ENCODE results near the gene SPSB4. TPM values are rescaled to one million over a fixed set of nuclear protein-coding genes. Genes with fewer than 3 reads are reported as not detected.

Gene SPSB4
- total and polyA plus RNA-seq, 10 of the 15 experiments (the other 5 are each of a cell fraction or from before 2014, with no cell fraction given), result not detected

DNA sequence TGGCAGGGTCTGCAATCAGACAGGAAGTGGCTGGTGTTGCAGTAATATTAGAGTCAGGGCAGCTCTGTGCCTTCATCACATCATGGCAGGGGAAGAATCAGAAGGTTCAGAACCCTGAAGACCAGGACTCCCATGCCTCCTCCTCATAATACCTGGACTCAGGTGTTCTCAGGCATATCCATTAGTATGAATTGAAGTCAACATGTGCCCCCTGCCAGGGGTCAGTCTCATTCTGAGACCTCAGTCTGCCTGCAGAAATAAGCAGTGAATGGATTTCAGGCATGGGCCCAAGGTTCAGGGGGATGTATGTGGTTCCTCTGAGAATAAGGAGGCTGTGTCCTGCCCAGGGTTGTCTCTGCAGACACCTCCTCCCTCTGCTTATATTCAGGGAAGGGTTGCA lies 74.2 kb downstream of the SPSB4 start:
- BruUV-seq (replicated peaks), result no TSS peak
- H2AFZ ChIP-seq (ENCODE audit: control insufficient read depth, low read depth, low read length), result no peak overlapping the region
- H3K4me1 ChIP-seq (ENCODE audit: control insufficient read depth, insufficient read depth, low read length), result no peaks in the 10 kb centered on the region
- no peaks in the 10 kb centered on the region for H3K9me3 ChIP-seq (replicated peaks; ENCODE audit: control insufficient read depth, insufficient read depth, low read length)
- no peak overlapping the region for H3K27ac ChIP-seq (ENCODE audit: control insufficient read depth, insufficient read depth)
- CTCF ChIA-PET, result interaction anchor here (1.1 kb wide), 1 partner anchor 10 kb away, joined by 3 read pairs; no protein-coding TSS in a partner anchor
- ATAC-seq, result no peak
- no peak for DNase-seq (ENCODE audit: low read depth, low spot score)
- RAD21 ChIA-PET (ENCODE audit: unreplicated experiment), result no interaction called here
- no peaks in the 10 kb centered on the region for H3K79me2 ChIP-seq (ENCODE audit: control insufficient read depth, insufficient read depth, low read length)
- in situ Hi-C loops (cut with MboI) (no loop called here), intact Hi-C loops (cut with micrococcal nuclease; ENCODE audit: unreplicated experiment) (no loop called here)
- no peaks in the 10 kb centered on the region for H3K36me3 ChIP-seq (ENCODE audit: control insufficient read depth in 2 of 2, insufficient read depth in 2 of 2, low read length in 1 of 2)
- no peak overlapping the region for H3K4me3 ChIP-seq
- SMC1A ChIA-PET (ENCODE audit: uncharacterized antibody, unreplicated experiment), result no interaction called here
- no peaks in the 10 kb centered on the region for H3K27me3 ChIP-seq (replicated peaks in 1 of 2; ENCODE audit: control insufficient read depth in 2 of 2, insufficient read depth in 2 of 2, low read length in 1 of 2)
- no peak for TF ChIP-seq CBX3 (IDR thresholded peaks at IDR 0.05; ENCODE audit: borderline replicate concordance, low read depth)
- no peak for FAIRE-seq
- no peak overlapping the region for H3K9ac ChIP-seq (ENCODE audit: control insufficient read depth, insufficient read depth, low read length)
- POLR2A ChIA-PET, result no interaction called here
- H3K4me2 ChIP-seq (ENCODE audit: control insufficient read depth, insufficient read depth), result no peak overlapping the region
- H4K20me1 ChIP-seq (ENCODE audit: control insufficient read depth, insufficient read depth), result no peaks in the 10 kb centered on the region

DNA sequence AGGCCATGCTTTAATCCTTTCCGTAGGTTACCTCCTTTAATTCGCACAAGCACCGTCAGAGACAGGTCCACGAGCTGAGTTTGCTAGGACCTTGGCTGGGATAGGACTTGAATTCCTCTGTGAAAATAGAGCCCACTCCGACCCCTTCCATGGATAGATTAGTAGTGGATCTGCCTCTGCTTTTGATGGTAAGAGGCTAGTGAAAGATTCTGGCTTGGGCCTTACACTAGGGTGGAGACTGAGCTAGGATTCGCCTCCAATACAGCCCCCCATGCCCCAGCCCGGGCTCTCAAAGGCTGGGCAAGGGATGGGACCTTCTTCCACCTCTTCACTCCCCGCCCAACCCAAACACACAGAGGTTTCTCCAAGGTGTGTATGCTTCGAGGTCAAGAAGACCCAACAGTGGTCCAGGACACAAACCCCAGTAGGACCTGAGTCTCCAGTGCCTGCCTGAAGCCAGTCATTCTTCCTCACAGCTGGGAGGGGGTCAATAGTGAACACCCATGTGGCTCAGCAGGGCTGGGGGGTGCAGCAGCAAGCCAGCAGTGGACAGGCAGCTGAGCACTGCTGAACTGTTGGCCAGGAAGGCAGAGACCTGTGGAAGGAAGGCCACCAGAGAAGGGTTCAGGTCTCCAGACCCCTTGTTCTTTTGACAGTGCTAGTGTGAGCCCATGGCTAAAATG lies 75.7 kb downstream of the SPSB4 start:
- DNase-seq (ENCODE audit: low read depth, low spot score) (no peak), FAIRE-seq (no peak), ATAC-seq (no peak)
- Histone ChIP-seq H2AFZ (ENCODE audit: control insufficient read depth, low read depth, low read length) (no peak overlapping the region), H3K4me1 (ENCODE audit: control insufficient read depth, insufficient read depth, low read length) (no peaks in the 10 kb centered on the region), H3K9ac (ENCODE audit: control insufficient read depth, insufficient read depth, low read length) (no peak overlapping the region), H3K4me2 (ENCODE audit: control insufficient read depth, insufficient read depth) (no peak overlapping the region), H3K36me3 (ENCODE audit: control insufficient read depth in 2 of 2, insufficient read depth in 2 of 2, low read length in 1 of 2) (no peaks in the 10 kb centered on the region), H3K79me2 (ENCODE audit: control insufficient read depth, insufficient read depth, low read length) (no peaks in the 10 kb centered on the region), H3K27ac (ENCODE audit: control insufficient read depth, insufficient read depth) (no peak overlapping the region), H3K9me3 (replicated peaks; ENCODE audit: control insufficient read depth, insufficient read depth, low read length) (no peaks in the 10 kb centered on the region), H4K20me1 (ENCODE audit: control insufficient read depth, insufficient read depth) (no peaks in the 10 kb centered on the region), H3K4me3 (no peak overlapping the region), H3K27me3 (replicated peaks in 1 of 2; ENCODE audit: control insufficient read depth in 2 of 2, insufficient read depth in 2 of 2, low read length in 1 of 2) (no peaks in the 10 kb centered on the region)
- CTCF ChIA-PET, result interaction anchor here (1.1 to 1.2 kb wide), 2 partner anchors 12 to 182 kb away, joined by 3 read pairs; no protein-coding TSS in a partner anchor
- intact Hi-C loops (cut with micrococcal nuclease; ENCODE audit: unreplicated experiment) (no loop called here), in situ Hi-C loops (cut with MboI) (no loop called here)
- RAD21 ChIA-PET (ENCODE audit: unreplicated experiment), result no interaction called here
- no TSS peak for BruUV-seq (replicated peaks)
- 10% methylated on average over 9 of the region's 9 CpGs for WGBS (ENCODE audit: insufficient coverage, insufficient replicate concordance, low lambda C conversion rate, missing lambda C conversion rate)
- POLR2A ChIA-PET, result no interaction called here
- SMC1A ChIA-PET (ENCODE audit: uncharacterized antibody, unreplicated experiment), result no interaction called here
- TF ChIP-seq HDAC6 (IDR thresholded peaks at IDR 0.05; ENCODE audit: unreplicated experiment) (no peak), ZZZ3 (IDR thresholded peaks at IDR 0.05; ENCODE audit: control insufficient read depth, insufficient read length, low read depth) (no peak), TCF12 (IDR thresholded peaks at IDR 0.05; ENCODE audit: low read depth, low read length) (no peak), SREBF1 (IDR thresholded peaks at IDR 0.05; ENCODE audit: low read length) (no peak), CBX5 (IDR thresholded peaks at IDR 0.05; ENCODE audit: low read depth) (no peak), SRF (IDR thresholded peaks at IDR 0.05; ENCODE audit: low read depth in 2 of 2, low read length in 2 of 2) (no peak), EP300 (IDR thresholded peaks at IDR 0.05; ENCODE audit: borderline replicate concordance in 1 of 2, control insufficient read depth in 1 of 2, low read depth in 2 of 2, low read length in 2 of 2) (no peak)
- TF ChIP-seq, protein P1, sequence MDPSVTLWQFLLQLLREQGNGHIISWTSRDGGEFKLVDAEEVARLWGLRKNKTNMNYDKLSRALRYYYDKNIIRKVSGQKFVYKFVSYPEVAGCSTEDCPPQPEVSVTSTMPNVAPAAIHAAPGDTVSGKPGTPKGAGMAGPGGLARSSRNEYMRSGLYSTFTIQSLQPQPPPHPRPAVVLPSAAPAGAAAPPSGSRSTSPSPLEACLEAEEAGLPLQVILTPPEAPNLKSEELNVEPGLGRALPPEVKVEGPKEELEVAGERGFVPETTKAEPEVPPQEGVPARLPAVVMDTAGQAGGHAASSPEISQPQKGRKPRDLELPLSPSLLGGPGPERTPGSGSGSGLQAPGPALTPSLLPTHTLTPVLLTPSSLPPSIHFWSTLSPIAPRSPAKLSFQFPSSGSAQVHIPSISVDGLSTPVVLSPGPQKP (IDR thresholded peaks at IDR 0.05; ENCODE audit: low read depth, low read length), result no peak
- TF ChIP-seq, protein P2, sequence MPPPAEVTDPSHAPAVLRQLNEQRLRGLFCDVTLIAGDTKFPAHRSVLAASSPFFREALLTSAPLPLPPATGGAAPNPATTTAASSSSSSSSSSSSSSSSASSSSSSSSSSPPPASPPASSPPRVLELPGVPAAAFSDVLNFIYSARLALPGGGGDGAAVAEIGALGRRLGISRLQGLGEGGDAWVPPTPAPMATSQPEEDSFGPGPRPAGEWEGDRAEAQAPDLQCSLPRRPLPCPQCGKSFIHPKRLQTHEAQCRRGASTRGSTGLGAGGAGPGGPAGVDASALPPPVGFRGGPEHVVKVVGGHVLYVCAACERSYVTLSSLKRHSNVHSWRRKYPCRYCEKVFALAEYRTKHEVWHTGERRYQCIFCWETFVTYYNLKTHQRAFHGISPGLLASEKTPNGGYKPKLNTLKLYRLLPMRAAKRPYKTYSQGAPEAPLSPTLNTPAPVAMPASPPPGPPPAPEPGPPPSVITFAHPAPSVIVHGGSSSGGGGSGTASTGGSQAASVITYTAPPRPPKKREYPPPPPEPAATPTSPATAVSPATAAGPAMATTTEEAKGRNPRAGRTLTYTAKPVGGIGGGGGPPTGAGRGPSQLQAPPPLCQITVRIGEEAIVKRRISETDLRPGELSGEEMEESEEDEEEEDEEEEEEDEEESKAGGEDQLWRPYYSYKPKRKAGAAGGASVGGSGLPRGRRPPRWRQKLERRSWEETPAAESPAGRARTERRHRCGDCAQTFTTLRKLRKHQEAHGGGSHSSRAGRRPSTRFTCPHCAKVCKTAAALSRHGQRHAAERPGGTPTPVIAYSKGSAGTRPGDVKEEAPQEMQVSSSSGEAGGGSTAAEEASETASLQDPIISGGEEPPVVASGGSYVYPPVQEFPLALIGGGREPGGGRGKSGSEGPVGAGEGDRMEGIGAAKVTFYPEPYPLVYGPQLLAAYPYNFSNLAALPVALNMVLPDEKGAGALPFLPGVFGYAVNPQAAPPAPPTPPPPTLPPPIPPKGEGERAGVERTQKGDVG (CRISPR knock-in tag; IDR thresholded peaks at IDR 0.05), result no peak
- TF ChIP-seq, protein P3, sequence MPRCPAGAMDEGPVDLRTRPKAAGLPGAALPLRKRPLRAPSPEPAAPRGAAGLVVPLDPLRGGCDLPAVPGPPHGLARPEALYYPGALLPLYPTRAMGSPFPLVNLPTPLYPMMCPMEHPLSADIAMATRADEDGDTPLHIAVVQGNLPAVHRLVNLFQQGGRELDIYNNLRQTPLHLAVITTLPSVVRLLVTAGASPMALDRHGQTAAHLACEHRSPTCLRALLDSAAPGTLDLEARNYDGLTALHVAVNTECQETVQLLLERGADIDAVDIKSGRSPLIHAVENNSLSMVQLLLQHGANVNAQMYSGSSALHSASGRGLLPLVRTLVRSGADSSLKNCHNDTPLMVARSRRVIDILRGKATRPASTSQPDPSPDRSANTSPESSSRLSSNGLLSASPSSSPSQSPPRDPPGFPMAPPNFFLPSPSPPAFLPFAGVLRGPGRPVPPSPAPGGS (IDR thresholded peaks at IDR 0.05; ENCODE audit: borderline replicate concordance, insufficient read depth, low read depth, low read length, poor library complexity, severe bottlenecking), result no peak

Measured in GM12878 (cell line).